HL-60 (cell line): ENCODE data around the gene MTTP.

Experiments used
- CTCF ChIP-seq: IDR thresholded peaks from one replicate; pipeline ENCODE4 v1.5.1; 2011; ENCODE audit warnings: low read length, control low read depth, inconsistent platforms; ENCODE audit not compliant: insufficient read depth
- POLR2AphosphoS5 ChIP-seq: IDR thresholded peaks from 2 replicates; pipeline ENCODE4 v1.6.1; 2012; ENCODE audit warnings: low read depth
- REST ChIP-seq: IDR thresholded peaks from 2 replicates; pipeline ENCODE4 v1.6.1; 2012; ENCODE audit warnings: low read depth; ENCODE audit not compliant: insufficient replicate concordance

- TF ChIP-seq REST = no peak
- no peak for TF ChIP-seq CTCF
- no peak for TF ChIP-seq POLR2AphosphoS5
Observed at GRCh38 chr4:99645638-99646037, 71.0 kb downstream of the MTTP start.
